Activated CD4-positive, CD25-positive, alpha-beta regulatory T cell (primary cell): ENCODE data around the gene WHRN.

Experiments
- DNase-seq, 4 experiments: peaks; one replicate each; lab custom pipeline; 2025; lab: John Stamatoyannopoulos, UW

The WHRN gene

GRCh38 chr9:114448706-114449105, 56.6 kb downstream of the WHRN start:
- DNase-seq, result no peak

GRCh38 chr9:114446672-114447450, 58.4 kb downstream of the WHRN start:
- DNase-seq, result no peak

GRCh38 chr9:114446036-114446435, 59.2 kb downstream of the WHRN start:
- no peak for DNase-seq

GRCh38 chr9:114445616-114446015, 59.7 kb downstream of the WHRN start:
- no peak for DNase-seq

- no peak for DNase-seq
Observed at GRCh38 chr9:114442022-114442421, 63.3 kb downstream of the WHRN start.

- DNase-seq, result no peak
Observed at GRCh38 chr9:114437401-114437893, 67.8 kb downstream of the WHRN start.

GRCh38 chr9:114434878-114435311, 70.4 kb downstream of the WHRN start:
- DNase-seq, result no peak

GRCh38 chr9:114433720-114434255, 71.5 kb downstream of the WHRN start:
- DNase-seq, result no peak

GRCh38 chr9:114433086-114433485, 72.2 kb downstream of the WHRN start:
- no peak for DNase-seq

- DNase-seq, result no peak
Observed at GRCh38 chr9:114432323-114433067, 72.8 kb downstream of the WHRN start.

- DNase-seq, result no peak
Observed at GRCh38 chr9:114431770-114432169, 73.5 kb downstream of the WHRN start.

- no peak for DNase-seq
Observed at GRCh38 chr9:114431003-114431402, 74.3 kb downstream of the WHRN start.

- no peak for DNase-seq
Observed at GRCh38 chr9:114430457-114430856, 74.8 kb downstream of the WHRN start.

GRCh38 chr9:114429488-114429887, 75.8 kb downstream of the WHRN start:
- DNase-seq, result no peak

- no peak for DNase-seq
Observed at GRCh38 chr9:114428466-114428865, 76.8 kb downstream of the WHRN start.

- no peak for DNase-seq
Observed at GRCh38 chr9:114427644-114428043, 77.6 kb downstream of the WHRN start.

- DNase-seq, result no peak
Observed at GRCh38 chr9:114426046-114426948, 79.0 kb downstream of the WHRN start.

- no peak for DNase-seq
Observed at GRCh38 chr9:114425126-114425525, 80.1 kb downstream of the WHRN start.

GRCh38 chr9:114424126-114424525, 81.1 kb downstream of the WHRN start:
- no peak for DNase-seq

- DNase-seq, result no peak
Observed at GRCh38 chr9:114423181-114423580, 82.1 kb downstream of the WHRN start.

GRCh38 chr9:114421147-114421546, 84.1 kb downstream of the WHRN start:
- no peak for DNase-seq

GRCh38 chr9:114419796-114420195, 85.5 kb downstream of the WHRN start:
- no peak for DNase-seq
